HAP-1 (cell line): ENCODE results near the gene LHX2.
A peak's percentile ranks its signal among the peaks of the same experiment; 100 is the strongest.

Source experiments
- DNase-seq, 2 experiments: peaks; one replicate each; pipeline ENCODE4 v3.0.0-alpha.2; 2016 to 2020; ENCODE audit warnings: low spot score in 2 of 2
- H3K27me3 ChIP-seq: fragments of 250-450 bp; sonication (Bioruptor Pico); 2 replicates; pipeline ENCODE4 v1.5.1; 2020; ENCODE audit warnings: low read depth, mild to moderate bottlenecking, moderate library complexity
- H3K36me3 ChIP-seq: fragments of 250-450 bp; sonication (Bioruptor Pico); replicated peaks from 2 replicates; pipeline ENCODE4 v1.5.1; 2020; ENCODE audit warnings: mild to moderate bottlenecking
- H3K4me1 ChIP-seq: fragments of 250-450 bp; sonication (Bioruptor Pico); 2 replicates; pipeline ENCODE4 v1.5.1; 2020; ENCODE audit warnings: mild to moderate bottlenecking
- H3K4me3 ChIP-seq: fragments of 250-450 bp; sonication (Bioruptor Pico); 2 replicates; pipeline ENCODE4 v1.5.1; 2020; ENCODE audit warnings: mild to moderate bottlenecking, moderate library complexity
- H3K9me3 ChIP-seq: fragments of 250-450 bp; sonication (Bioruptor Pico); 2 replicates; pipeline ENCODE4 v1.5.1; 2020; ENCODE audit warnings: mild to moderate bottlenecking, moderate library complexity
- in situ Hi-C: fragments of 300-500 bp; cut with MboI; formaldehyde crosslinking; loops from 3 replicates; pipeline ENCODE4 v1.14.3; 2020; ENCODE audit warnings: low sequenced_read_pairs, inconsistent platforms, mixed read lengths

The LHX2 gene

GRCh38 chr9:124003636-124004349 is 7.8 kb upstream of the LHX2 start:
- peaks cover 82% of the 10 kb centered on the region for H3K27me3 ChIP-seq
- H3K9me3 ChIP-seq = no peaks in the 10 kb centered on the region
- no peak for DNase-seq
- H3K4me3 ChIP-seq = no peak overlapping the region
- H3K36me3 ChIP-seq = no peaks in the 10 kb centered on the region
- in situ Hi-C loops = loop anchor here (10.0 kb wide), 1 partner anchor 139 kb away; no protein-coding TSS in a partner anchor
- H3K4me1 ChIP-seq = peaks cover 21% of the 10 kb centered on the region

DNA sequence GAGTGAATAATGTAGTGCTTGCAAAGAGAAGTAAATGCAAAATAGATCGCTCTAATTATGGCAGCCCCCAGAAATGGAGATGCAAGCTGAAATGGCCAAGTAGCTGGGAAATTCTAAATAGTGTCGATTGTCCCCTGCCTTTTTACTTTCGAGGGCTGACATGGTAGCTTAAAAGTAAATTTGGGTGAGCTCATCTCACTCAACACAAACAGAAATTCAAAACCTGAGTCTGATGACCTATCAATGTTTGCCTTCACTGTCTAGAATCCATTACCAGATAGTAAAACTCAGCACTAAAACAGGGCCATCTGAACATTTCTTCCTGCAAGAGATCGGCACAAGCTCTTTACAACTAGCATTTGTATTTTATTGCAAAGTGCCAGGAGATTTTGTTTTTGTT is 7.0 kb upstream of the LHX2 start:
- no peak overlapping the region for H3K4me3 ChIP-seq
- H3K27me3 ChIP-seq = peaks cover 86% of the 10 kb centered on the region
- H3K36me3 ChIP-seq = no peaks in the 10 kb centered on the region
- in situ Hi-C loops = loop anchor here (10.0 kb wide), 1 partner anchor 140 kb away; no protein-coding TSS in a partner anchor
- H3K9me3 ChIP-seq = no peaks in the 10 kb centered on the region
- DNase-seq = no peak
- peaks cover 26% of the 10 kb centered on the region for H3K4me1 ChIP-seq

GRCh38 chr9:124005029-124005771 is 6.4 kb upstream of the LHX2 start:
- peaks cover 86% of the 10 kb centered on the region for H3K27me3 ChIP-seq
- in situ Hi-C loops = loop anchor here (10.0 kb wide), 1 partner anchor 140 kb away; no protein-coding TSS in a partner anchor
- peak in 1 of 2 experiments; percentile 10 for DNase-seq
- peaks cover 26% of the 10 kb centered on the region for H3K4me1 ChIP-seq
- no peaks in the 10 kb centered on the region for H3K36me3 ChIP-seq
- H3K9me3 ChIP-seq = no peaks in the 10 kb centered on the region
- H3K4me3 ChIP-seq = no peak overlapping the region

GRCh38 chr9:124006448-124007361 is 4.9 kb upstream of the LHX2 start:
- Histone ChIP-seq H3K4me1 (peaks cover 22% of the 10 kb centered on the region), H3K27me3 (peaks cover 74% of the 10 kb centered on the region), H3K4me3 (no peak overlapping the region), H3K36me3 (no peaks in the 10 kb centered on the region), H3K9me3 (no peaks in the 10 kb centered on the region)
- in situ Hi-C loops = loop anchor here (10.0 kb wide), 1 partner anchor 142 kb away; no protein-coding TSS in a partner anchor
- no peak for DNase-seq

DNA sequence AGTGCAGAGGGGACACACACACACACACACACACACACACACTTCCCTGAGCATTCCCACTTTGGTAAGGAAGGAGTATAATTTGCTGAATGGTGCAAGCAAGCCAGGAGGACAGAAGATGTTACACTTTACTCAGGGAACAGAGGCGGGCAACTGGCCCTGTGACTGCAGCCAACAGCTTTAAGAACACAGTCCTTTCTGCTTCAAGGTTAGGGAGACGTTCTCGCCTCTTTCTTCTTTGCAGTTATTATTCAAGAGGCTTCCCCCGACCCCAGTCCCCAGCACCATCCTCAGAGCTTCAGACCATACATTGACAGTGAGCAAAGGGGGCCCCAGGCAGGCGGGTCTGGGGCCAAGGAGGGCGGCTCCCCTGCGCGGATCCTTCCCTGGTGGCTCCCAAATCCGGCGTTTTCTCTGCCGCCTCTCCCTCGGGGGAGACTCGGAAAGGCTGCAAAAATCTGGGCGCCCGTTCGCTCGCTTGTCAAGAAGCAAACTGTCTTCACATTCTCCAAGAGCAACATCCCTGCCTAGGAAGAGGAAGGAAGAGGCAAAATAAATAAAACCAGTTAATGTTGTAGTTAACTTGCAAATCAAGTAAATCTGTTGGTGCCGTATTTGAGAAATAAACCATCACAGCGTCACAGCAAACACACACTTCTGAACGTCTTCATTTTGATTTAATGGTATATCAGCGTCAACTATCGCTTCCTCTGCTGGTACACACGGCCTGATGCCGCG is 3.8 kb upstream of the LHX2 start:
- Histone ChIP-seq H3K9me3 (no peaks in the 10 kb centered on the region), H3K36me3 (no peaks in the 10 kb centered on the region), H3K4me1 (peaks cover 18% of the 10 kb centered on the region), H3K4me3 (no peak overlapping the region; the same call in 1 of the 2 replicates), H3K27me3 (peaks cover 64% of the 10 kb centered on the region)
- DNase-seq = no peak
- in situ Hi-C loops = loop anchor here (10.0 kb wide), 1 partner anchor 143 kb away; no protein-coding TSS in a partner anchor

DNA sequence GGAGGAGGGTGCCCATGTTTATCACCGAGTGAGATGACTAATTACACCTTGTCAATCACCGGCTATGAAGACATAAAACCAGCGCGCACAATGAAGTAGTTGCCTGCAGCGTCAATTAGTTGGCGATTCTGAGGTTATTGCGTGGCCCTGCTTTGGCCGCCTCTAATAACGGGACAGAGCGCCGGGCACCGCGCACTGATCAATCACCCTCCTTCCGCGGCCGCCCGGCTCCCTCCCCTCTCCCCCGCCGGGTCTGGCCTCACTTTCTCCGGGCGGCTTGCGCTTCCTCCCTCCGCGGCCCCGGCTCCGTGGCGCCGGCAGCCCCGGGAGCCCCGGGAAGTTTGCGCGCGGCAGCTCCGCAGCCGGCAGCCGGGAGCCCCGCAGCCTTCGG is 3.3 kb upstream of the LHX2 start:
- H3K4me1 ChIP-seq = peaks cover 18% of the 10 kb centered on the region
- peaks cover 64% of the 10 kb centered on the region for H3K27me3 ChIP-seq
- no peaks in the 10 kb centered on the region for H3K36me3 ChIP-seq
- in situ Hi-C loops = loop anchor here (10.0 kb wide), 1 partner anchor 143 kb away; no protein-coding TSS in a partner anchor
- peak; percentile 18 to 37 for DNase-seq
- peak overlapping the region; percentile 26 for H3K4me3 ChIP-seq
- H3K9me3 ChIP-seq = no peaks in the 10 kb centered on the region

GRCh38 chr9:124008694-124009530 is 2.7 kb upstream of the LHX2 start:
- in situ Hi-C loops = loop anchor here (10.0 kb wide), 1 partner anchor 144 kb away; no protein-coding TSS in a partner anchor
- H3K27me3 ChIP-seq = peaks cover 57% of the 10 kb centered on the region
- peak; percentile 8 to 56 for DNase-seq
- H3K4me3 ChIP-seq = peak overlapping the region; percentile 26
- H3K9me3 ChIP-seq = no peaks in the 10 kb centered on the region
- H3K4me1 ChIP-seq = peaks cover 18% of the 10 kb centered on the region
- H3K36me3 ChIP-seq = no peaks in the 10 kb centered on the region

DNA sequence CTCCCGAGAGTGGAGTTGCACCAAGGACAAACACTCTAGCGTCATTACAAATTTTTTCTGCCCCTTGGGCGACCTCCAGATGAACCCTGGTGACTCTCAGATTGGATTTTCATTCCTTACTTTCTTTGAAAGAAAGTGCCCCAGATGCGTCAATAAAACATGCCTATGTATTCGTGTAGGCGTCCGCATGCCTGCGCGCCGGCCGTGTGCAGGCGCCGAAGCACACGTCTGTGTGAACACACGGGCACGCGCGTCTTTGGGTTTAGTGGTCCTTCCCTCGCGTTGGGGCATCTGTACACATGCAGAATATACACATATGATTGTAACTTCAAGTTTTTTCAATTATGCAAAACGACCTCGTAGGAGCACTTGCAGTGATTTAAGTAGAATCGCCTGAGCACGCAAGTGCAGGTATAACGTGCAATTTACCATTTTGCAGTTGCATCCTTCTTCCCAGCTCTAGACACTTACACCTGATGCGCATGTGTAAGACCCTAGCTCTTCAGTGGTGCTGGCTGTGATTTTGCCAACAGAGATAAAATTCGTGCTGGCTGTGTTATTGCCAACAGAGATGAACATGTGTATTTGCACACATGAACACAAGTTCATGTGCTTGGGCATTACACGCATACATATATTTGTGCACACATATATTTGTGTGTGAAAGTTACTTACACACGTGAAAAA is 1.9 kb upstream of the LHX2 start:
- in situ Hi-C loops = loop anchor here (10.0 kb wide), 1 partner anchor 145 kb away; no protein-coding TSS in a partner anchor
- Histone ChIP-seq H3K4me3 (no peak overlapping the region), H3K27me3 (peaks cover 50% of the 10 kb centered on the region)

GRCh38 chr9:124010303-124010664 is 1.3 kb upstream of the LHX2 start:
- in situ Hi-C loops = no loop called here
- H3K4me1 ChIP-seq = peaks cover 17% of the 10 kb centered on the region
- peaks cover 5% of the 10 kb centered on the region; the same call in 1 of the 2 replicates for H3K36me3 ChIP-seq
- DNase-seq = no peak
- H3K9me3 ChIP-seq = no peaks in the 10 kb centered on the region
- H3K4me3 ChIP-seq = no peak overlapping the region
- peaks cover 44% of the 10 kb centered on the region for H3K27me3 ChIP-seq

More for the DNA sequence above, 1.9 kb upstream of the LHX2 start:
- DNase-seq = no peak
- H3K36me3 ChIP-seq = no peaks in the 10 kb centered on the region
- H3K4me1 ChIP-seq = peaks cover 18% of the 10 kb centered on the region
- no peaks in the 10 kb centered on the region for H3K9me3 ChIP-seq

- Histone ChIP-seq H3K4me3 (peak overlapping the region; percentile 17), H3K4me1 (peaks cover 15% of the 10 kb centered on the region), H3K9me3 (no peaks in the 10 kb centered on the region), H3K27me3 (peaks cover 39% of the 10 kb centered on the region), H3K36me3 (peaks cover 11% of the 10 kb centered on the region; the same call in 1 of the 2 replicates)
- peak in 1 of 2 experiments; percentile 57 for DNase-seq
- in situ Hi-C loops = no loop called here
These were observed 775 bp upstream of the LHX2 start for GRCh38 chr9:124010665-124011321.
